DOHH2 (cell line): ENCODE data around the gene STK11.

Experiments used
- CTCF ChIP-seq: fragments of 200-600 bp; sonication (generic); IDR thresholded peaks from one replicate; pipeline ENCODE4 v1.5.1; 2014; ENCODE audit warnings: antibody characterized with exemption, mild to moderate bottlenecking, low read depth, low read length; ENCODE audit not compliant: poor library complexity, severe bottlenecking
- EZH2phosphoT487 ChIP-seq: fragments of 200-600 bp; sonication (generic); IDR thresholded peaks from 2 replicates; pipeline ENCODE4 v1.6.1; 2017; ENCODE audit warnings: borderline replicate concordance, mild to moderate bottlenecking, antibody characterized with exemption, low read length, moderate library complexity, mixed read lengths

GRCh38 chr19:1229056-1229923, 23.7 kb downstream of the STK11 start:
- no peak for TF ChIP-seq CTCF
- TF ChIP-seq EZH2phosphoT487 = no peak
